NCI-H1105 (cell line): ENCODE data around the gene CYP27A1.
"Not testable (repeated sequence)": the region's sequence is repeated elsewhere in the genome, so short reads cannot be mapped to it uniquely, and the experiment has no call there.

Experiments
- DNase-seq: peaks from one replicate; lab custom pipeline; 2025; lab: John Stamatoyannopoulos, UW

CYP27A1 gene

DNA sequence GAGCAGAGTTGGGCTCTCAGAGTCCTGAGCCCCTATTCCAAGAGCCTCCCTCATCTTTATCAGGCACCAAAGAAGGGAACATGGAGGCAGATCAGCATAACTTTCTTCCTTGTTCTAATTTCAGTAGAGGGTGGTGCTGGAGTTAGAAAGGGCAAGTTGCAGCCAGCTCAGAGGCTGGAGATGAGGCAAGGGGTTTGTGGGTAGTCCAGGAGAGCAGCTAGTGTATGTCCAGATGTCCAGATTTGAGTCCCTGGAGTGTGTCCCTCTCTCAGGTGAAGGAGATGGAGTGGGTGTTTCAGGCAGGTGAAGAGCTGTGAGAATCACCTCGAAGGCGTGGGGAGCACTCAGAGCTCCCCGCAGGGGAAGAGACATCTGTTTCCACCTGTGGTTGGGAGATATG lies 50.1 kb downstream of the CYP27A1 start:
- no peak for DNase-seq

DNA sequence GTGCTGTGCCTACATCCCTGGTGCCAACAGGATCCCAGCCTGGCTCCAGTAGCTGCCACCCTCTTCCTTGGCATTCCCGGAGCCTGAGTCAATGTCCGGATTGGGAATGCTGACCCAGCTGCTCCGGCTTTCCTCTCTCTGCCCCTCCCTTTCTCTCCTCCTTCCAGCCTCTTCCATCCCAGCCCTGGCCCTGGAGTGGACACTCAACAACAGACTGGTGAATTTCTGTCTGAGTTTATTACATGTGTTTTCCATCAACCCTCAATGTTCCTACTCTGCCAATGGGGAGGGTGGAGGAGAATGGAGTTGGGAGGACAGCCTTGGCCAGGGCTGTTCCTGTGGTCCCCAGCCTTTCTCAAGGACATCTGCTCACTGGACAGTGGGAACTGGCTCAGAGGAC lies 50.6 kb downstream of the CYP27A1 start:
- no peak for DNase-seq

DNA sequence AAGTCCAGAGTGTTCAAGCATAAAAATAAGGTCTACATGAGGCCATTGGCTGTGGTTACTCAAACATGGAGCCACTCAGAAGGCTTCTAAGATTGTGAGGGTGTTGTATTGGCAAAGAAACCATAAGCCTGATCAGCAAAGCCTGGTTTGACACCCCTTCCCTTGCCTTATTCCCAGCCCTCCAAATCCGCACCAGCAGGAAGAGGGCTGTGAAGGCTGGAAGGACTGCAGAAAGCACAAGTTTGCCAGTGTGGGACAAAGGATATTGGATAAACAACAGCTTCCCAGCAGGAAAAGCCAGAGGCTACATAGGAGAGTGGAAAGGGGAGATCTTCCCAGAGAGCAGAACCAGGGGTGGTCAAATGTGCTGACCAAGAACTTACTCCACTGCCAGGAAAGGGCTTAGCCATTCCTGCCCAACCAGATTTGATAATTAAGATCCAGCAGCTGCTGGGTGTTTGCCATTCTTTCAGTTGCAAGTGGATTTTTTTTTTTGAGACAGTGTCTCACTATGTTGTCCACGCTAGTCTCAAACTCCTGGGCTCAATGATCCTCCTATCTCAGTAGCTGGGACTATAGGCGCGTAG lies 51.2 kb downstream of the CYP27A1 start:
- no peak for DNase-seq

DNA sequence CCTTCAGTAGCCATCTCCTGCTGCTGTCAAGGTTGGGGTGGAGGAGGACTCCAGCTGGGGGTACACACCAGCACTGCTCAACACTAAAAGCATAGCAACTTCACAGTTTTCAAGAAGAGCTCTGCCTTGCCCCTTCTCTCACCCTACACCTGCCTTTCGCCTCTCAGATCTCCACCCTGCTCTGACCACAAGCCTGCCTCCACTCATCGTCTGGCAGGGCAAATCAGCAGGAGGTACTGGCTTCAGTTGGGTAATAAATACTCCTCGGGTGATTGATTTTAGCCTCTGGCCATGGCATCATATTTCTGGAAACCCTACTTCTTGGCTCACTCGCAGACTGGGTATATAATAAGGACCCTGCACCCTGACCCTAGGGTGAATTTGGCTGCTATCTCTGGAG lies 52.7 kb downstream of the CYP27A1 start:
- DNase-seq, result no peak

DNA sequence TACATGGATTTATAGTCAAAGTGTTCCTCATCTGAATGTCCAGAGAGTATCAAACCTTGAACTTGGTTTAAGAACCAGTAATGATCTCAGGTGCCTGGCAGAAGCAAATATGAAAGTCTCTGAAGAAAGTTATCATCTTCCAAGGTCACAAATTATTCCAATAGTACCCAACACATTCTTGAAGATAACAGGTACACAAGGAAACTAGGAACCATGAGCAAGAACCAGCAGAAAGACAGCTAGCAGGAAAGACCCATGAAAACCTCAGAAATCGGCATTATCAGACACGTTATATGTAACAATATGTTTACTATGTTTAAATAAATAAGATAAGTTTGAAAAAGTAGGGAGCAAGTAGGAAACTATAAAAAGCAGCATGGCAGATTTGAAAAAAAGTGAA lies 55.5 kb downstream of the CYP27A1 start:
- DNase-seq, result no peak

DNA sequence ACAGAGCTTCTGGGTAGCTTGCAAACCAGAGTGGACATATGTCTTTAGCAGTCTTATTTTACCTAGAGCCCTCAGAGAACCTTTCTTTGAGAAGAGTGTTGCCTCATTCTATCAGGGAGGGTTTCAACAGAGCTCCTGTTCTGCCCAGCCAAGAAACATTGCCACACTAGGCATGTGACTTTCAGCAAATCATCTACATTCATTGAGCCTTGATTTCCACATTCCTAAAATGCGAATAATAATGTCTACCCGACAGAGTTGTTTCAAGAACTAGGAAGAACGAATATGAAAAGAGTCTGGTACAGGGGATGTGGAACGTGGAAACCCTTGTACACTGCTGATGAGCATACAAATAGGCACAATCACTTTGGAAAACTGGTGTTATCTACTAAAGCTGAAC lies 57.5 kb downstream of the CYP27A1 start:
- no peak for DNase-seq

DNA sequence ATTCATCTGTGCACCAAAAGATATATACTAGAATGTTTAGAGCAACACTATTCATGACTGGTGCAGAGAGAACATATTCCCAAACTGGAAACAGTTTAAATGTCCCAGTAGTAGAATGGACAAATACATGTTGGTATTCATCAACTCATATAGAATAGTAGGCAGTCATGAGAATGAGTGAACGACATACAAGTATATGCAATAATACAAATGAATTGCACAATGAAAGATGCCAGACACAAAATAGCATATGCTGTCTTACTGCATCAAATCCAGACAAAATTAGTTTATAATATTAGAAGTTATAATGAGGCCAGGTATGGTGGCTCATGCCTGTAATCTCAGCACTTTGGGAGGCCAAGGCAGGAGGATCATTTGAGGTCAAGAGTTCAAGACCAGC lies 57.9 kb downstream of the CYP27A1 start:
- no peak for DNase-seq

DNA sequence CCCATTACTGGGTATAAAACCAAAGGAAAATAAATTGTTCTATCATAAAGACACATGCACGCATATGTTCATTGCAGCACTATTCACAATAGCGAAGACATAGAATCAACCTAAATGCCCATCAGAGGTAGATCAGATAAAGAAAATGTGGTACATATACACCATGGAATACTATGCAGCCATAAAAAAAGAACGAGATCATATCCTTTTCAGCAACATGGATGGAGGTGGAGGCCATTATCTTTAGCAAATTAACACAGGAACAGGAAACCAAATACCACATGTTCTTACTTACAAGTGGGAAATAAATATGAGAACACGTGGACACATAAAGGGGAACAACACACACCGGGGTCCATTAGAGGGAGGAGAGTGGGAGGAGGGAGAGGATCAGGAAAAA lies 62.4 kb downstream of the CYP27A1 start:
- not testable (repeated sequence) for DNase-seq

DNA sequence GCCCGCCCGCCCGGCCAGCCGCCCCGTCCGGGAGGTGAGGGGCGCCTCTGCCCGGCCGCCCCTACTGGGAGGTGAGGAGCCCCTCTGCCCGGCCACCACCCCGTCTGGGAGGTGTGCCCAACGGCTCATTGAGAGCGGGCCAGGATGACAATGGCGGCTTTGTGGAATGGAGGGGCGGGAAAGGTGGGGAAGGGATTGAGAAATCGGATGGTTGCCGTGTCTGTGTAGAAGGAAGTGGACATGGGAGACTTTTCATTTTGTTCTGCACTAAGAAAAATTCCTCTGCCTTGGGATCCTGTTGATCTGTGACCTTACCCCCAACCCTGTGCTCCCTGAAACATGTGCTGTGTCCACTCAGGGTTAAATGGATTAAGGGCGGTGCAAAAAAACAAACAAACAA lies 65.0 kb downstream of the CYP27A1 start:
- not testable (repeated sequence) for DNase-seq

DNA sequence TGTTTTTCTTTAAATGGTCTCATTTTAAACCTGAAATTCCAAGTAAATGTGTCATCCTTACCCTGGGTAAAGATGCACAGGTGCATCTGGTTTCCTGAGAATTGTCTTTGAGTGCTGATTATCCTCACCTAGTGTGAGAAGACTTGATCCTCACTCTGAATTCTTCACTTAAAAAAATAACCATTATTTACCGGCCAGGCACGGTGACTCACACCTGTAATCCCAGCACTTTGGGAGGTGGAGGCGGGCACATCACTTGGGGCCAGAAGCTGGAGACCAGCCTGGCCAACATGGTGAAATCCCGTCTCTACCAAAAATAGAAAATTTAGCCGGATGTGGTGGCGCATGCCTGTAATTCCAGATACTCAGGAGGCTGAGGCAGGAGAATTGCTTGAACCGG lies 67.8 kb downstream of the CYP27A1 start:
- no peak for DNase-seq

DNA sequence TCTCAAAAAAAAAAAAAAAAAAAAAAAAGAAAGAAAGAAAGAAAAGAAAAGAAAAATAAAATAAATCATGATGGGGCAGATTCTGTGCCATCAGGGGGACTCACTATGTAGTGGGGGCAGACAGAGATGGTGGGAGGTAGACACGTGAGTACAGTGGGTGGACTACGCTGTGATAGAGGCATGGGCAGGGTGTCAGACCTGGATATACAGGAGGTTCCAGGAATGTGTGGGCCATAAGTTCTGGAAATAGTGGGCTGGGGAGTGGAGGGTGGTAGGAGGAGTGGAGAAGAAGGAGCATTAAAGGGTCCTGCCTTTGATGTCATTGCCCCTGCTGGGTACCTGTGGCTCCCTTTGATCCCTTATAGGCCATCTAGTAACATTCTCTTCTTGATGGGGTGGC lies 68.8 kb downstream of the CYP27A1 start:
- no peak for DNase-seq

DNA sequence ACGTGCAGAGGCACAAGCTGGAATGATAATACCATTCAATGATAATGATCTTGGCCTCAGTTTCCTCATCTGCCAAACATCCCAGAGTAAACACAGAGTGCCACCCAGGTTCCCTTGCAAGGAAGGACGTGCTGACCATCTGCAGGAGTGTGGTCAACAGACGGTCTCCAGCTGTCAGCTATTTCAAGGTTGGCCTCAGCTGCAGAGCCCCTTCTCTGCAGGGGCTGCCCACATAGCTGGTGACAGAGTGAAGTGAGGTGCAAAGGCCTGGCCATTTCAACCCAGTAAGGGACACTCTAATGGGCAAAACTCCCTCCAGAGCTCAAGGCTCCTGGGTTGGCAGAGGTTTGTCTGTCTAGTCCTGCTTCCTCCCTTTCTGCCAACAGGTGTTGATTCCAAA lies 69.3 kb downstream of the CYP27A1 start:
- no peak for DNase-seq

DNA sequence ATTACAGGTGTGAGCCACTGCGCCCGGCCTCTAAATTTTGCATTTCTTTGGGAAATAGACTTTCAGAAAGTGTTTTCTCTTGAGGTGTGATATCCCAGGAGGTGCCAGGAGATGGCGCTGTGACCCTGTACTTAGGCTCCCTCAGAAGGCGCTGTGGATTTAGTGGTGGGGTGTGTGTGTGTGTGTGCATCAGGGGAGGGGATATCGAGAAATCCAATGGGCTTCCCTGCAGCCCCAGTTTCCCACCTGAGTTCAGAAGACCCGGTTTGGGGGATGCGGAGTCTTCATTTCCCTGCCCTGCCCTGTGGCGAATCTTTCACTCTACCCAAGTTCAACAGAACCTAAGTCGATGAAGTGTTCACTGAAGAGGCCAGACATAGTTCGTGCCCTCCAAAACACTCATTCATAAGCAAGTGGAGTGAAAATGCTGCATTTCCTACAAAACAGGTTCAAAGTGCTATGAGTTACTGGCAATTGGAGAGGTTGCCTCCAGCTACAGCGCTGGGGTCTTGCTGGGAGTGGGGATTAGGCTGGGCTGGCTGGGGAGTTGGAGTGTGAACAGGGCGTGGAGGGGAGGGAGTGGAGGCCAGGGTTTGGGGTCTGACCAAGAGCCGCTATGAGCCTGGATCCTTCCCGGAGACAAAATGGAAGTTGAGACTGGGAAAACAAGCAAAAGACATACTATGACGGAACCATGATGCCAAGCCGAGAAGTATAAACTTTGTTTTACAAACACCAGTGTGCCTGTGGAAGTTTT lies 71.1 kb downstream of the CYP27A1 start:
- peak; percentile 30 for DNase-seq

DNA sequence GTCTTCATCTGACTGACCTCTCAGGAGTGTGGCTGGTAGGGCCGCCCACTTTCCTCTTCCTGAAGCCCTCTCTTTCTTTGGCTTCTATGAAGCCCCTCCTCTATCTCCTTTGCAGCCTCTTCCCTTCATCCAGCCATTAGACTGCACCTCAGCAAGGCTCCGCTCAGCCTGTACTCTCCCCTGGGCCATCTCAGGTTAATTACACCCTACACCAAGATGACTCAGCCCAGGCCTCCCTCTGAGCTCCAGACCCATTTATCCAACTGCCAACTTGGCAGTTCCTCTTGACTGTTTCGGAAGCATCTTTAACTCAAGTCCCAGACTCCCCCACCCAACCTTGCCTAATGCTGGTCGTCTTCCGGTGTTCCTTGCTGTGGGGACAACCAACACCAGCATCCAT lies 71.8 kb downstream of the CYP27A1 start:
- DNase-seq, result no peak

DNA sequence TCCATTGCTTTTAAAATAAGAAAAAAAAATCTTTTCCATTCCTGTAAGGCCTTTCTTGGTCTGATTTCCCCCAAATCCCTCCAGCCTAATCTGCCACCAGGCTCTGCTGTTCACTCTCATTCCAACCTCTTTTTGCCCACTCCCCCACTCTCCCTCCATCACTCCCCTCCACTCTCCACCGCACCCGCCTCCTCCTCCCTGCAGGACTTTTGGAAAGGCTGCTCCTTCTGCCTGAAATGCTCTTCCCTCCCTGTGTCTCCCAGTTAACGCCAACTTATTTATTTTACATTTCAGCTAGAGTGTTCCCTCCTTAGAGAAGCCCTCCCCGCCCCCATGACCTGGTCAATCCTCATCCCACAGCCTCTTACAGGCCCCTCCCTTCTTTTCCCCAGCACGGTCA lies 72.9 kb downstream of the CYP27A1 start:
- DNase-seq, result no peak

DNA sequence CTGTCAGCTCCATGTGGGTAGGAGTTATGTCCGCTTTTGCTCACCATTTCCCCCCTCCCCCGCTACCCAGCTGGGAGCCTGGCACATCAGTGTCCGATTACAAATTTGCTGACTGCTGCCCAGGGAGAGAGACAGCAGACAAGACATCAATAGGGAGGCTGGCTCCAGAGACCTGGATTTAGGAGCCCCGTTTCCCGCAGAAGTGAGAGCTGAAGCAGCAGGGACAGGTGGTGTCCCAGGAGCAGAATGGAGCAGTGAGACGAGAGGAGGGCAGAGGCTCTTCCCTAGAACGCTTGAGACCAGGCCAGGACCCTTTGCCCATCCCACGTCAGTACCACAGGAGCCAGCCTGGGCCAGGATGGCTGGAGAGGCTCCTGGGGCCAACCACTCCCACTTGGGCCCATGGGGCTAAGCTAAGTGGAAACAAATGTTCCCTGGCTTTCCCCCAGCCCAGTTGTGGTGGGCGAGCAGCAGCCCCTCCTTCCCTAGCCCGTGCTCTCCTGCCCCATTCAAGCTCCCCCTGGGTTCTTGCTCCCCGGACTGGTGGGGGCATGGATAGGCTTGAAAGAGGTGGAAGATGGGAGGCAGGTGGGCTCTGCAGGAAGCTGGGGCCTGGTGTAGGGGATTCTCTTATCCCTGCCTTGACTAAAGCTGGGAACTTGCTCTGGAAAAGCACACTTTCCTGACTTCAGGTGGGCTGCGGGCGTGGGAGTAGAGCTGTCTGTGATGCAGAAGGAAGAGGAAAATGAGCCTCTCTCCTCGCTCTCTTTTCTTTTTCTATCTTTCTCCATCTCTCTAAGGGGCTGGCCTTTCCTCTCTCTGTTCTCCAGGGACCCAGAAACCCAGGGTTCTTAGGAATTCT lies 73.6 kb downstream of the CYP27A1 start:
- DNase-seq, result no peak

DNA sequence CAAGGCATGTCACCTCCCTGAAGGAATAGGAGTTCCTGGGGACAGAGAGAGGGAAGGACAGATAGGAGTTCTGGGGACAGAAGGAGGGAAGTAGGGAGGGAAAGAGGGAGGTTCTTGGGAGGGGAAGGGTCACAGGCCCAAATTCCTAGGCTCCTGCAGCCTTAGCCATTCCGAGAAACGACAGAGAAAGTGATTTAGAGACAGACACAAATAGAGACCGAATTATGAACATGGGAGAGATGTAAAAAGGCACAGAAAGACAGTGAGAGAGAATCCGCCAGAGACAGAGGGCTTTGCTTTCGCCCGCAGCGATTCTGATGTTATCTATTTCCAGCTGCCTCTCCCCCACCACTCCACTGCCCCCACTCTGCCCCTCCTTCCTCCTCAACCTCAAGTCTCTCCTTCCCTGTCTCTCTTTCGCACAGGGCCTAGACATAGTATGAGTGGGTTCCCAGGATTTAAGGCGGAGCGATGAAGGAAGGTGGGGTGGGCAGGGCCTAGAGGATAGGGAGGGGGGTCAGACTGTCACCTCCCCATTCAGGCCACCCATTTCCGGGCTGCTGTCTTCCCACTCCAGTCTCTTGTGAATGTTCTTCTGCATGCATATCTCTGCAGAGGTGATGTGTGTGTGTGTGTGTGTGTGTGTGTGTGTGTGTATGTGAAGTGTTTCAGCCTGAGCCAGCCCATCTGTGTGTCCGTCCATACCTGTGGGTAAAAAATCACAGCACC lies 74.4 kb downstream of the CYP27A1 start:
- no peak for DNase-seq

DNA sequence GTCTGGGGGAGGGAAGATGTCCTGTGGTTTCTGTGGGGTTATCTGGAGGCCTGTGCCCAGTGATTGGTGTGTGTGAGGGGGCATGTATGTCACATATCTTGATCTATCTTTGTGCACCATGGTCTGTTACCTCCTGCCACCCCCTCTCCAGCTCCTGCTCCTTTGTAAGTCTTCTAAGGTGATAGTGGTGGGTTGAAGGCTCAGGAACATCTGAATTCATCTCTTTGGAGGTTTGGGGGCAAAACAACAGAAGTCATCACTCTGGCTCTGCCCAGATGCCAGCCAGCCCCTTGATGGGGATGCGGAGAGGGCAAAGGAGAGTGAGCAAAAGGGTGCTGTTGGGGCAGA lies 74.9 kb downstream of the CYP27A1 start:
- no peak for DNase-seq

DNA sequence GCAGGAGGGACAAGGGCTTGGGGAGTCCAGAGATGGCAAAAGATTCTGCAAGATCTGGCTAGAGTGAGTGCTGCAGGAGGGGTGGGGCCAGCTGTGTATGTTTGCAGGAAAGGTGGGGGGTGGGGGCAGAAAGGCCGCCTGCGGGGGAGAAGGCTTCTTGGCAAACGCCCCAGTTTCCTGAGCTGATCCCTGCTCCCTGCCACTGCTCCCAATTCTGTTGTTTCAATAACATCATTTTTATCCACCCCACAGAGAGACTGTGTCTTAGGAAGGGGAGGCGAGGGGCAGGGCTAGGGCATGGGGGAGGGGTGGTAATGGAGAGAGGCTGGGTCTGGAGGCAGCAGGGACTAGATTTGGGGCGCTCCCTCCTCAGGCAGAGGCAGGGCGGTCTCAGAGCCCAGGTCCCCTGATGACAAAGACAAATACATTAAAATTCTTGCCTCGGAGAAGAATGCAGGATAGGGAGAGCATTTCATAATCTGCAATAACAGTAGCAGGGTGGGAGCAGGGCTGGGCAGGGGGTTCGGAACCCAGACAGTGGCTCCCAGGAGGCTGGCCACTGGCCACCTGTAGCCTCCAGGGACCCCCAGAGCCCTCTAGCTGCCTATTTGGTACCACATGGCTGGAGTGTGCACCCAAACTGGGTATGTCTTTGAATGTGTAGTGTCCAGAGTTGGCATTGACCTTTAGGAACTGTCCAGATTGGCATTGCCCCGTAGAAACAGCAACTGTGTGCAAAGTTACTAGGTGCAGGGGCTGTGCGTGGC lies 75.6 kb downstream of the CYP27A1 start:
- DNase-seq, result peak; percentile 19

DNA sequence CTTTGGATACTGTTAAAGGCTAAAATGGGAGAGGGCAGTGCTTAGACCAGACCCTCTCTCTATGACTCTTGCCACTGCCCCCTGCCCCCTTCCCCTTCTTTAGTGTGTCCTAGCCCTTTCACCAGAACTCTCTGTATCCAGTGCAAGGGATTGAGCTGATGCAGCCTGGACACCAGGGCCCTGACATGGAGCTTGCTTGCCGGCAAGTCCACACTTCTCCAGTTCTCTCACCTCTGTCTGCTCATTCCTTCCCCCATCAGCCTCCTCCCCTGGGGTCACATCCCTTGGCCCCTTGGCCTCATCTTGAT lies 76.1 kb downstream of the CYP27A1 start:
- no peak for DNase-seq

DNA sequence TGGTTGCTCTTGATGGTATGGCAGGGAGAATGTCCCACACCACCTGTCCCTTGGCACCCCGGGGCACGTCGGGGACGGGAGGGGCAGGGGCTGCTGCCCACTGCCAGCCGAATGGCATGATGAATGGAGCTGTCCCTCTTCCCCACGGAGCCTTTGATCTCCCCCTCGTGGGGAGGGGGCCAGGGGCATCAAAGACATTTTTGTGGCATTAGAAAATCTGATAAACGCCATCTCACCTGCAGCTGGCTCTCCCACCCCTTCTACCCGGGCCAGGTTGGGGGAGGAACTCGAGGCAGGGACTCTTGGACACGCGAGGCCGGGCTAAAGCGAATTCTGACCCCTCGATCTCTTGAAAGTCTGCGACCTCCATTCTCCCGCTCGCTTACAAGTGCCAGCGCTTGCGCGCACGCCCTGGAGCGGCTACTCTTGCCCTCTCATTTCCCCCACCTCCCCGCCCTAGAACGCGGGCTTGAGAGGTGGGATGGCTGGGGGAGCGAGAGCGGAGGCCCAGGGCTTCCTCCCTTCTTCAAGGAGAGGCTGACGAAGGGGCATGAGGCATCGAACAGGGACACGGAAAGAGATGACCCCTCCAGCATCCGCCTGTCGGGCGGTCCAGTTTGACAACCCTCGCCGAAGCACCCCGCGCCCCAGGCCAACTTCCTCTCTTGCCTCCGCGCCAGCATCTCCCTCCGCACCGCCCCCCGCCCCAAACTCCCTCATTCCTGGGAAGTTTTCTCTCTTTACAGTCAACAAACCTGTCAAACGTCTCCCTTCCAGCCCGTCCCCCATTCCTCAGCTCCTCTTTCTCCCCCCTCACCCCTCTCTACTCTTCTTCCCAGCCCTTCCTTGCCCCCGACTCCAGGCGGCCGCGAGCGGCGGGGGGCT lies 77.0 kb downstream of the CYP27A1 start:
- no peak for DNase-seq
